Effector CD8-positive, alpha-beta T cell (primary cell): Measurements from ENCODE around the gene ADAMTS15.

Experiments used
- DNase-seq: peaks from one replicate; lab custom pipeline; 2025; lab: John Stamatoyannopoulos, UW

Gene ADAMTS15

DNA sequence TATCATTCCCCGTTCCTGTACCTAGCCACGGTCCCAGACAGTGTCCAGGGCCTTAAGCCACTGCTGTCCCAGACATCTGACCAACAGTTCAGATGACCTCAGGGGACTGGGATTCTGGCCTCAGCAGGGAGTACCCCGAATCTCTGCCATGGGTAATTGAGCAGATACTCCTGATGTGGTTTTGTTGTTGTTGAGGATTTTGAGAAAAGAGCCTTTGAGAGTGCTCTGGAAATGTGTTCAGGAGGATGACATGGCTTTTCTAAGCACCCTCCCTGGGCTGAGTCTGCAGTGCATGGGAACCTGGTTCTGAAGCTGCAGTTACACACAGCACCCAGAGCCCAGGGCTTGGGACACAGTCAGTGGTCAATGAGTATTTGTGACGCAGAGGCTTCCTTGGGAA, 30.4 kb downstream of the ADAMTS15 start:
- no peak for DNase-seq

- DNase-seq: no peak
Observed at GRCh38 chr11:130480186-130480585, 31.7 kb downstream of the ADAMTS15 start.

DNA sequence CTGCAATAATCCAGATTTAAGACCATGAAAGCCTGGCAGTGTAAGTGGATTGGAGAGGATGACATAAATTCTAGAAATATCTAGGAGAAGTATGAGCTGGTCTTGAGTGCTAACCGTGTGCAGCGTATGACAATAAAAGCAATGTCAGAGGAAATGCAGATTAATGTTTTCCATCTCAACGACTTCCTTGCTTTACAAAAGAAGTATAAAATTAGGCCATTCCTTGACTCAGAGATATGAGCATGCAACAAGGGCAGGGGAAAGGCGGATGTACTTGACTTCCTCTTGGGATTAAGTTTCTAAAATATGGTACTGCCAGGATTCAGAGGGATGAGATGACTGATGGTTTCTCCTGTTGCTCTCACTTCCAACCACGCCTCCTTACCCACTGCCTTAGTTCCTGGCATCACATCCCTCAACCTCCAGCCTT, 32.3 kb downstream of the ADAMTS15 start:
- no peak for DNase-seq

- DNase-seq: no peak
Observed at GRCh38 chr11:130483124-130483523, 34.7 kb downstream of the ADAMTS15 start.

DNA sequence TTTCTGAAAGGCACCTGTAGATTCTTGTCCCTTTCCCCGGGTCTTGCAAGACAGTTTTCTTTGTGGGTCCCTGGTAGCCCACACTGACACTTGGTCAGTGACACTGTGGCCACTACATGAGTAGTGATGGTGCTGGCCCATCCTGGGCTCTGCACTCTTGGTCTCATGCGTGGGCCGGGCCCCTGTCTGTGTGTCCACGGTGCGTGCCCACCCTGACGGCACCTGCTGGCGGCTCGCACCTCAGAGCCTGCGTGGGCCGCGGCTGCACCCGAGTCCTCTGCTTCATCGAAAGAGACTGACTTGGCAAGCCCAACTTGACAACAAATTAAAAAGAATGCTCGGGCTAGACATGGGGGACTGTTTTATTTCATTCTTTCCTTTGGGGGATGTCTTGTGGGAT, 37.5 kb downstream of the ADAMTS15 start:
- no peak for DNase-seq

- no peak for DNase-seq
Observed at GRCh38 chr11:130486391-130486836, 38.0 kb downstream of the ADAMTS15 start.

- no peak for DNase-seq
Observed at GRCh38 chr11:130486987-130487923, 38.8 kb downstream of the ADAMTS15 start.

GRCh38 chr11:130487924-130488815, 39.7 kb downstream of the ADAMTS15 start:
- DNase-seq: no peak

DNA sequence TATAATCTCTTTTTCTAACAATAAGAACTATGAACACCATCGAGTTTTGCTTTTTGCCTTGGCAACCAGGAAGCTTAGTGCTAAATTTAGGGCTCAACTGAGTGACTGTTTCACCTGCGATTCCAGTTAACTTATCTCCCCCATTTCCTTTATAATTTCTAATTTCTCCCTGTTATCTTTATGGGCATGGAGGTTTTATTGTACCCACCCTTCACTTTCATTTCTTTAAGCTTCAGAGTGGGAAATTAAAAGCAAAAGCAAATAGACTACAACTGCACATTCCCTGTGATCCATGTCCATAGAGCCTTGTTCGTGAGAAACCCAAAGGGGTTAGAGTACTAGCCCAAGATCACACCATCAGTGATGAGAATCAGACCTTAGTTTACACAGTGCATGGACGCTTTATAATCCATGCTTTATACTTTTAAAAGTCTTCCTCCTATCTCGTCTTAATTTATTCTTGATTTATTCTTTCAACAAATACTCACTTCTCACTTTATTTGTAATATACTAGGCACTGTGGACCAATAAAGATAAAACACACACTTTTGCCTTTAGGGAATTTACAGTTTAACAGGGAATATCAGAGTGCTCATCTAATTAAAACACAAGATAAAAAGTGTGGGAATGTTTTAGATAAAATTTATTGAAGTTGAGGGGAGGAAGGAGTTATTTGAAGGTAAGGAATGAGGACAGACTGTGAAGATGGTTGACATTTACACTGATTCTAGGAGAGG, 40.6 kb downstream of the ADAMTS15 start:
- no peak for DNase-seq

GRCh38 chr11:130489716-130490115, 41.3 kb downstream of the ADAMTS15 start:
- no peak for DNase-seq

DNA sequence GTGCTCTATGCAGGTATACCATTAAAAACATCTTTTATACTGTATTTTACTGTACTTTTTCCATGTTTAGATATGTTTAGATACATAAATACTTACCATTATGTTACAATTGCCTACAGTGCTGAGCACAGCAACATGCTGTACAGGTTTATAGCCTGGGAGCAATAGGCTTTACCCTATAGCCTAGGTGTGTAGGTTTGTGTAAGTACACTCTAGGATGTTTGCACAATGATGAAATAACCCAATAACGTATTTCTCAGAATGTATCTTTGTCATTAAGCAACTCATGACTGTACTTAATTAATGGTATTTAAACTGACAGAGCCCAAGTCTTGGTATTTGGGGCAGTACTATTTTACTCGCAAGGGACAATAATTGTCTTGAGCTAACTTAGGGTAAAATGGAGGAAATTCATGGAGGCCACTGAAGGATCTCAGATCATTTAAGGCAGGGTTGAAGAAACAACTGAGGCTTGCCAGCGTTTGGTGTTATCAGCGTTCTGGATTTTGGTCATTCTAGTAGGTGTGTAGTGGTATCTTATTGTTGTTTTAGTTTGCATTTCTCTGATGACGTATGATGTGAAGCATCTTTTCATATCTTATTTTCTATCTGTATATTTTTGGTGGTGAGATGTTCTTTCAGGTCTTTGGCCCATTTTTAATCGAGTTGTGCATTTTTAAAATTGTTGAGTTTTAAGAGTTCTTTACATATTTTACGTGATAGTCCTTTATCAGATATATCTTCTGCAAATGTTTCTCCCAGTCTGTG, 42.4 kb downstream of the ADAMTS15 start:
- no peak for DNase-seq

- DNase-seq: no peak
Observed at GRCh38 chr11:130498181-130498580, 49.7 kb downstream of the ADAMTS15 start.

DNA sequence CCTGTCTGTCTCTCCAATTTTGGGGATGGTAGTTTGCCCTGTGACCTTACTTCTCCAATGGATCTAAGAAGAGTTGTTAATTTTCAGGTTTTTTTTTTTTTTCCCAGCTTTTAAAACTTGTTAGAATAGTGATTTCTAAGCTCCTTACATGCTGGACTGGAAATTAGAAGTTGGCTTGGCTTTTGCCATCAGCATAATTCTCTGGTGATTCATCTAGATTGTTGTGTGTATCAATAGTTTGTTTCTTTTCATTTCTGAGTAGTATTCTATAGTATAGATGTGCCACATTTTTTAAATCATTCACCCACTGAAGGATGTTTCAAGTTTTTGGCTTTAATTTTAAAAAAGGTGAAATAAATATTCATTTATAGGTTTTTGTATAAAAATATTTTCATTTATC, 51.4 kb downstream of the ADAMTS15 start:
- DNase-seq: no peak

- no peak for DNase-seq
Observed at GRCh38 chr11:130504317-130504716, 55.9 kb downstream of the ADAMTS15 start.

DNA sequence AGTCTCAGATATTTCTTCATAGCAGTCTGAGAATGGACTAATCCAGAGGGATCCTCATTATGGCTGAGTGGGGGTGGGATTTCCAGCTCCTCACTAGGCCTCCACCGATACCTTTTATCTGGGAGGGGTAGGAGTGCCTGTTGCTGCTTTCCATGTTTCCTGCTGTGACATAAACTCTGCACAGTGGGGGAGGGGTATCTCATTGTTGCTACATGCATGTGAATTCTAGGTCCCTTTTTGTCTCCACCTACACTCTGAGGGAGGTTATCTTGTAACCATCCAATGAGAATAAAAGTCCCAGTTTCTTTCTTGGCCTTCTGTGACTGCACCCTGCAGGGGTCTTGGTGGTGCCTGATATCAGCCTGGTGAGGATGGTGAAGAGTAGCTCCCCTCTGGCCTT, 60.5 kb downstream of the ADAMTS15 start:
- no peak for DNase-seq

- DNase-seq: no peak
Observed at GRCh38 chr11:130509942-130510341, 61.5 kb downstream of the ADAMTS15 start.

GRCh38 chr11:130510407-130511006, 62.1 kb downstream of the ADAMTS15 start:
- no peak for DNase-seq

DNA sequence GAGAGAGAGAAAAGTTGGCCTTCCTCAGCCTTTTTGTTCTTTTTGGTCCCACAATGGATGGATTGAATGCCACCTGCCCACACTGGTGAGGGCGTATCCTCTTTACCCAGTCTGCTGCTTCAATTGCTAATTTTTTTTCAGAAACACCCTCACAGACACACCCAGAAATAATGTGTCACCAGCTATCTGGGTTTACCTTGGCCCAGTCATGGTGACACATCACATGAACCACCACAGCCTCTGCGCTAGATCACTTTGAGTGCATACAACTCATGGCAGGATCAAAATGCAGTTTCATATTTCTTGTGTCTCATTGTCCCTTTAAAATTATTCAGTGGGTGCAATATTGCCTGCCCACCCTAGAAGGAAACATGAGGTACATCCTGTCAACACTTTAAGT, 63.3 kb downstream of the ADAMTS15 start:
- DNase-seq: no peak

GRCh38 chr11:130512662-130513061, 64.2 kb downstream of the ADAMTS15 start:
- DNase-seq: no peak

DNA sequence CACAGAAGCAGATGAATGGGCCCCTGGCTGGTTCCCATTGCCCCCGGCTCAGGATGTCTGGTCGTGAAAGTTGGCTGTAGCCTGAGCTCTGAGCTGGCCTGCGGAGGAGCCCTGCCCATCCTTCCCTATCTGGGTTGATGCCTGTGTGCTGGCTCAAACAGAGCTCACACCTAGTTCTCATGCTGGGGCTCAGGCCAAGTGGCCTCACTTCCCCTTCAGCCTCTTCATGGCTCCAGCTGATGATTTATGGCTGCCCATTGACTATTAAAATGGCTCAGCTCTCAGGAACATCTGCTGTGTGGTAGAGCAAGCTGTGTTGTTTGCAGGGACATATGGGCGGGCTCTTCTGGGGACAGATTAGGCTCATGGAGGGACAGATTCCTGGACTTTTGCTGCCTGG, 64.7 kb downstream of the ADAMTS15 start:
- DNase-seq: no peak

GRCh38 chr11:130514316-130514715, 65.9 kb downstream of the ADAMTS15 start:
- no peak for DNase-seq
